Endothelial cell of coronary artery (primary cell): Measurements from ENCODE around the gene OLFM1. TPM values are rescaled to one million over a fixed set of nuclear protein-coding genes. Genes with fewer than 3 reads are reported as not detected.

Experiments used
- total RNA-seq: library from RNA; depleted of rRNA; stranded (reverse); fragments of >200 nt; gene quantifications from 2 replicates; pipeline ENCODE4 v1.2.3, GENCODE V29; 2014

OLFM1 gene
- total RNA-seq = 0.18 and 0.56 TPM in 2 replicates

GRCh38 chr9:135087489-135087792 is at the start of gene OLFM1:
Gene OLFM1, plus strand, starts transcription at chr9:135087668. Its CDS starts 322 bp downstream, at chr9:135087990.

Other genes starting within 250 kb of the OLFM1 start
- not detected in 2 replicates for gene FCN2, start 206.9 kb upstream of the OLFM1 start, total RNA-seq
- not detected in 2 replicates for gene FCN1, start 169.8 kb upstream of the OLFM1 start, total RNA-seq